Forelimb muscle (tissue), 1 donor: ENCODE data around the gene IGSF9. TPM values are rescaled to one million over a fixed set of nuclear protein-coding genes. Genes with fewer than 3 reads are reported as not detected.

Experiments
- DNase-seq: peaks from one replicate; pipeline ENCODE4 v3.0.0-alpha.2; 2013; ENCODE audit warnings: low read depth
- polyA plus RNA-seq: library from polyadenylated mRNA; unstranded; fragments of 120-200 nt; gene quantifications from one replicate; pipeline ENCODE4 v1.2.1, GENCODE V29; 2013; ENCODE audit not compliant: insufficient read length

The IGSF9 gene
- polyA plus RNA-seq, result 0.28 TPM

- DNase-seq, result no peak
Measured at GRCh38 chr1:159945483-159946241, at the start of gene IGSF9. IGSF9 (minus strand) TSS chr1:159945613; CDS start chr1:159943454, 2,159 bp downstream.

GRCh38 chr1:159994896-159995295, 49.5 kb upstream of the IGSF9 start:
- DNase-seq, result no peak

DNA sequence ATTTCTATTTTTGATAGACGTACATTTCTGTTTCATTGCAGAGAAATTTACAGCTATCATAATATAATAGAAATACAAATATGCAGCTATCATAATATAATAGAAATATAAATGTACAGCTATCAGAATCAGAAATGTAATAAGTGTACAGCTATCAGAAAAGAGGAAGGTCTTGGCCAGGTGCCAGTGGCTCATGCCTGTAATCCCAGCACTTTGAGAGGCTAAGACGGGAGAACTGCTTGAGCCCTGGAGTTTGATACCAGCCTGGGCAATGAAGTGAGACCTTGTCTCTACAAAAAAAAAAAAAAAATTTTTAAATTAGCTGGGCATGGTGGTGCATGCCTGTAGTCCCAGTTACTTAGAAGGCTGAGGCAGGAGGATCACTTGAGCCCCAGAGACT, 48.5 kb upstream of the IGSF9 start:
- no peak for DNase-seq

DNA sequence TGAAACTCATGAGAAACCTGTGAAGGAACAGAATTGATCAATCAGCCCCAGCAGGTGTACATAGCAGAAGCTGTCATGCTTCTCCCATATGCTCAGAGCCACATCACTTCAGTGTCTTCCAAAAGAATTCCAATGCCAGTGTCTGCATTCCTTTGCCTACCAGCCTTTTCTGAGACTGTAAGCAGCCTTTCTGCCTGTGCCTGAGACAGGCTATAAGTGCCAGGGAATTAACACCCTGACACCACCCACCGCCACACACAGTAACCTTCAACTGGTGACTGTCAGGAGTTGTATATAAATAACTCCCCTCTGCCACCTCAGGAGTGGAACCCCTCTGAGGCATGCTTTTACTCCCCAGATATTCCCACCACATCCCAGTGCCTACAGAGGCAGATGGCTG, 46.7 kb upstream of the IGSF9 start:
- no peak for DNase-seq

GRCh38 chr1:159991513-159991912, 46.1 kb upstream of the IGSF9 start:
- DNase-seq, result no peak

DNA sequence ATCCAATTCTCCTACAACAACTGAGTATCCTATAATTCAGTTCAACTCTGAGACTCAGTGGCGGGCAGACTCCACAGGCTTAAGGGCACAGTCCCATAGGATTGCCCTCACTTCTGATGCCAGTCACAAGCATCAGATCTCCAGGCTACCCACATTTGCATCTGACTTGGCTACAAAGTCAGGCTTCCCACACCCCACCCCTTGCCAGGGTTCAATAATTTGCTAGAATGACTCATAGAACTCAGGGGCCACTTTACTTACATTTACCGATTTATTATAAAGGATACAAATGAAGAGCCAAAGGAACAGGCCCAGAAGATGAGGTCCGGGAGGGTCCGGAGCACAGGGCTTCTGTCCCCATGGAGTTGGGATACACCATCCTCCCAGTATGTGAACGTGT, 44.6 kb upstream of the IGSF9 start:
- DNase-seq, result no peak

DNA sequence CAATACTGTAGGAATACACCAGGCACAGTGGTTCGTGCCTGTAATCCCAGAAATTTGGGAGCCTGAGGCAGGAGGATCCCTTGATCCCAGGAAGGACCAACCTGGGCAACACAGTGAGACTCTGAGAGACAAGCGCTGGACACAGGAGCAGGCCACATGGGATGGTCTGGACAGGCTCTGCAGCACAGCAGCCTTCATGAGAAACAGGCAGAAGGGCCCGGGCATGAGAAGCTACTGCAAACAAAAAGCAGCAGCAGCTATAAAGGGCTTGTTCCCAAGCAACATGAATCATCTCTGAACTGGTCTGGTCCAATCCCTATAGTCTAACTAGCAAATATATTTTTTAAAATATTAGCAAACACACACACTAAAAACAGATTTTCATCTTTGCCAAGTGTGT, 44.2 kb upstream of the IGSF9 start:
- DNase-seq, result no peak

GRCh38 chr1:159988006-159988405, 42.6 kb upstream of the IGSF9 start:
- DNase-seq, result no peak

GRCh38 chr1:159987186-159987585, 41.8 kb upstream of the IGSF9 start:
- no peak for DNase-seq

- DNase-seq, result no peak
Measured at GRCh38 chr1:159986531-159986930, 41.1 kb upstream of the IGSF9 start.

DNA sequence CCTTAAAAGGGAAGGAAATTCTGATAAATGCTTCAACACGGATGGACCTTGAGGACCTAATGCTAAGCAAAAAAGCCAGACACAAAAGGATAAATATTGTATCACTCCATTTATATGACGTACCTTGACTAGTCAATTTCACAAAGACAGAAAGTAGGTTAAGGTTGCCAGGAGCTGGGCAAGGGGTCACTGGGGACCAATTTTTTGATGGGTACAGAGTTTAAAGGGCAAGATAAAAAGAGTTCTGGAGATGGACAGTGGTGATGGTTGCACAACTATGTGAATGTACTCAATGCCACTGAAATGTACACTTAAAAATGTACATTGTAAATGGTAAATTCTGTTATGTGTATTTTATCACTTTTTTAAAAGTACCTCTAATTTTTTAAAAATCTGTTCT, 40.7 kb upstream of the IGSF9 start:
- no peak for DNase-seq

- DNase-seq, result no peak
Measured at GRCh38 chr1:159985473-159985872, 40.1 kb upstream of the IGSF9 start.

DNA sequence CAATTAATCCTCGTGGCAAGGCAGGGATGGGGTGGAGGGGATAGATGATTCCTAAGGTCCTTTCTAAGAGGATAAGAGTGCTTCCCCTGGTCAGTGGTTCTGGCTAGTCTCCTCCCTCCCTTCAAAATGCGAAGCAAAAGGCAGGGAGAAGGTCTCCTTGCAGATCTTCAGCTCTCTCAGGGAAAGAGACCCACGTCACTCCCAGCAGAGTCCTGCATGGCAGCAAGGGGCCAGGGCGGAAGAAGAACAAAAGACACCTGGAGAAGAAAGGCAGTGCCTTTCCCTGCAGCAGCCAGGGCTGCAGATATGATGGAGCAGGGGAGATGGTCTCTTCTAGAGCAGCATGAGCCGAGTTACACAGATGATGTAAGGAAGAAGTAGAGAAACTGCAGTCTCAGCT, 38.3 kb upstream of the IGSF9 start:
- no peak for DNase-seq

- no peak for DNase-seq
Measured at GRCh38 chr1:159982280-159982679, 36.9 kb upstream of the IGSF9 start.

GRCh38 chr1:159981351-159982055, 36.1 kb upstream of the IGSF9 start:
- DNase-seq, result no peak

- no peak for DNase-seq
Measured at GRCh38 chr1:159980786-159981185, 35.4 kb upstream of the IGSF9 start.

DNA sequence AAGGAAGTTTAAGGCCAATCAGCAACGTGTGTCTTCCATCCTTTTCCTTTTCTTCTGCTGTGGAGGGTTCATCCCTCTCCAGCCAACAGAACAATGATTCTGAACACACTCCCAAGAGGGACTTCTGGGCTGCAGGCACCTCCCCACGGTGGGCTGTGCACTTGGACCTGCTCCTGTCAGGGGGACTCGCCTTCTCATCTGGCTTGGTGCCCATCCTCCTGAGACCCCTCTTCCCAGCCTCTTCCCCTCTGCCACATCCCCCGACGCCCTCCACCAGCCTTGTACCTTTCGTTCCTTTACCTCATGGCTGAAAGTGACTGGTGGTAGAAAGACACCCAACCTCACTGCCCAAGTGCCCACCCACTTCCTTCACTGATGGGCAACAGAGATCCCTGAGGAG, 34.7 kb upstream of the IGSF9 start:
- DNase-seq, result no peak

- DNase-seq, result no peak
Measured at GRCh38 chr1:159979257-159979656, 33.8 kb upstream of the IGSF9 start.

GRCh38 chr1:159978107-159978398, 32.6 kb upstream of the IGSF9 start:
- DNase-seq, result no peak

DNA sequence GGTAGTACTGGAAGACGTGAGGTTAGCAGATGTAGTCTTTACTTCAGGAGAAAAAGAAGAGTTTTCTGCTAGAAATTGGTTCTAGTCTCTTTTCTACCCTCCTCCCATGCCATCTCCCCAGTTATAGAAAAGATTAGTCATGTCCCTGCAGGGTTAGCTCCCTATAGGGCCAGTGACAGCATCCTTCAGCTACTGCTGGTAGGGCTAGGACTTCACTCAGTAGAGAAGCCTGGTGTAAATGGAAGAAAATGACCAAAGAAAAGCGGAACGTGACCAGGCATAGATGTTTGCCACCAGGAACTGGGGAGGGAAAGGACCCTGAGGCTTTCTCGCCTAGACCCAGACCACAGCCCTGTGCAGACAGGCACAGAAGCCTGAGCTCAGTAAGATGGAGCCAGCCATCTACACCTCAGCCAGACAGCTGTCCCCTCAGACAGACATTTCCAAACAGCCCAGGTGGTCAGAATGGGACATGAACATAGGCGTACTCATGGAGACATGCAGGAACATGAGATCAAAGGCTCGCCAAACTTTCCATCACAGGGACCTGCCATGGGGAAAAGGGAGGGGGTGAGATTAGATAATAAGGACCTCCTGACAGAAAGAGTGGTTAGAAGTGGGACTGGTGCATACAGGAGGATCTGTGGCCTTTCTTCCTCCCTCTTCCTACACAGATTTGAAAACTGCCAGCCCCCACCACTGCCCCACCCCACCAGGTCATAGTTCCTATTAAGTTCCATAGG, 32.1 kb upstream of the IGSF9 start:
- no peak for DNase-seq

DNA sequence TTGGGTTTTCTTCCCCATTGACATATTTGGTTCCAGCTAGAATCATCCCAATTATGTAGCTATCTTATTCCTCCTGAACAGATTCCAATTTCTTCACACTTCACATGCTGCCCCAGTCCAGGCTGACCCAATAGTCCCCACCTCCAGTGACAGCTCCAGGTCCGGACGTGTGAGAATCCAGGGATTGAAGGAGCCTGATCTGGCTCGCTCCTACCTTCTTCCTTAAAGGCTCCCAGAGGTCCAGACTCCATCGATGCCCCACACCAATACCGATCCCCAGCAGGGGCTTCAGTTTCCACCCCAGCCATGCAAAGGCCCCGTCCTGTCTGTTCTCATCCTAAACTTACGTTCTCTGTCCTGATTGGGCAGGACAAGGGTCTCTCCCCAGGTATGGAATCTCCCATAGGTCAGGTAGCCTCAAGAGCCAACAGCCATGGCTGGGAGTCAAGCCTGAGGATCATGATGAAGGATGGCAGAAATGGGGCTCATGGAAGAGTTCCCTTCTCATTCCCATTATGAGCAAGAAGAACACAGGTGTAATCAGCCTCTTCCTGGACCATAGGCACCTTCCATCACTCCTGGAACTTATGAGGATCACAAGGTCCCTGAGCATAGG, 29.0 kb upstream of the IGSF9 start:
- DNase-seq, result no peak

GRCh38 chr1:159973350-159973940, 28.0 kb upstream of the IGSF9 start:
- no peak for DNase-seq
